Common myeloid progenitor, CD34-positive (primary cell): ENCODE data around the gene ZNF200.

Source experiments
- CTCF ChIA-PET: fragments of 350-600 bp; sonication (Branson Sonifier 250); formaldehyde crosslinking; loops from one replicate; lab custom pipeline; 2021; ENCODE audit warnings: antibody characterized with exemption; lab: Charles Lee
- POLR2A ChIA-PET: fragments of 350-600 bp; sonication (Branson Sonifier 250); formaldehyde crosslinking; loops from one replicate; lab custom pipeline; 2021; ENCODE audit warnings: antibody characterized with exemption; lab: Charles Lee
- DNase-seq, 3 donors: peaks; one replicate each; pipeline versions ENCODE4 v3.0.0 to v3.0.0-alpha.2; 2013
- H3K27ac ChIP-seq, 2 experiments: 1 replicate in 1 of 2; 2 replicates in 1 of 2; pipeline ENCODE4 v1.7.0; 2013; ENCODE audit warnings: inconsistent platforms in 2 of 2, low read length in 2 of 2, mild to moderate bottlenecking in 2 of 2, low read depth in 1 of 2, moderate library complexity in 1 of 2; ENCODE audit not compliant: severe bottlenecking in 2 of 2, insufficient read depth in 1 of 2, poor library complexity in 1 of 2
- H3K27me3 ChIP-seq, 5 experiments: replicated peaks in 2 of 5; 1 replicate in 3 of 5; 2 replicates in 2 of 5; pipeline versions ENCODE4 v1.6.1 to v1.7.0; 2013; ENCODE audit warnings: low read length in 4 of 5, mild to moderate bottlenecking in 2 of 5, moderate library complexity in 2 of 5, inconsistent platforms in 1 of 5; ENCODE audit not compliant: insufficient read depth in 5 of 5, control insufficient read depth in 4 of 5
- H3K36me3 ChIP-seq, 4 experiments: 1 replicate in 2 of 4; 2 replicates in 2 of 4; pipeline versions ENCODE4 v1.6.1 to v1.7.0; 2013; ENCODE audit warnings: low read length in 3 of 4, control low read depth in 1 of 4, mild to moderate bottlenecking in 1 of 4; ENCODE audit not compliant: control insufficient read depth in 4 of 4, insufficient read depth in 4 of 4
- H3K4me1 ChIP-seq, 4 experiments: 1 replicate in 3 of 4; 2 replicates in 1 of 4; pipeline versions ENCODE4 v1.6.1 to v1.7.1; 2013; ENCODE audit warnings: low read length in 3 of 4, mild to moderate bottlenecking in 3 of 4, control low read depth in 1 of 4, inconsistent platforms in 1 of 4, moderate library complexity in 1 of 4; ENCODE audit not compliant: control insufficient read depth in 4 of 4, insufficient read depth in 4 of 4; ENCODE audit errors: control extremely low read depth in 1 of 4
- H3K4me3 ChIP-seq, 7 experiments: 1 replicate in 4 of 7; 2 replicates in 3 of 7; pipeline versions ENCODE4 v1.5.1 to v1.7.0; 2013; ENCODE audit warnings: mild to moderate bottlenecking in 7 of 7, low read length in 6 of 7, moderate library complexity in 6 of 7, inconsistent platforms in 2 of 7, low read depth in 2 of 7, control low read depth in 1 of 7; ENCODE audit not compliant: insufficient read depth in 4 of 7, control insufficient read depth in 1 of 7; ENCODE audit errors: extremely low read depth in 1 of 7
- H3K9me3 ChIP-seq, 5 experiments: 1 replicate in 4 of 5; 2 replicates in 1 of 5; pipeline versions ENCODE4 v1.6.1 to v1.7.1; 2013; ENCODE audit warnings: low read length in 4 of 5, mild to moderate bottlenecking in 2 of 5, inconsistent platforms in 1 of 5, low read depth in 1 of 5, moderate library complexity in 1 of 5; ENCODE audit not compliant: control insufficient read depth in 4 of 5, insufficient read depth in 2 of 5; ENCODE audit errors: control extremely low read depth in 1 of 5
- WGBS: methylation state at CpG from one replicate; pipeline ENCODE4 v1.1.5; 2013; ENCODE audit not compliant: insufficient coverage; 5-methylcytosine and 5-hydroxymethylcytosine counted together

The ZNF200 gene

GRCh38 chr16:3180445-3180878 lies 54.5 kb downstream of the ZNF200 start:
- no peak overlapping the region for H3K4me3 ChIP-seq
- ChIA-PET CTCF (interaction anchor here (1.6 to 2.5 kb wide), 2 partner anchors 10 to 13 kb away, joined by 6 read pairs; no protein-coding TSS in a partner anchor), POLR2A (no interaction called here)
- no peak for DNase-seq
- no peak overlapping the region for H3K27ac ChIP-seq
- peaks cover 0 to 3% (median 0%) of the 10 kb centered on the region in 5 experiments for H3K9me3 ChIP-seq
- peaks cover 9 to 98% (median 43%) of the 10 kb centered on the region in 5 experiments for H3K27me3 ChIP-seq
- peaks cover 0 to 16% (median 15%) of the 10 kb centered on the region in 4 experiments for H3K4me1 ChIP-seq
- 16% methylated on average over 20 of the region's 21 CpGs for WGBS
- H3K36me3 ChIP-seq = no peaks in the 10 kb centered on the region

GRCh38 chr16:3179651-3180050 lies 55.3 kb downstream of the ZNF200 start:
- DNase-seq = no peak
- Histone ChIP-seq H3K4me1 (peaks cover 0 to 19% (median 18%) of the 10 kb centered on the region in 4 experiments), H3K27ac (no peak overlapping the region), H3K36me3 (no peaks in the 10 kb centered on the region), H3K9me3 (peaks cover 0 to 3% (median 0%) of the 10 kb centered on the region in 5 experiments), H3K4me3 (no peak overlapping the region), H3K27me3 (peaks cover 9 to 100% (median 48%) of the 10 kb centered on the region in 5 experiments)
- ChIA-PET POLR2A (no interaction called here), CTCF (interaction anchor here (1.0 to 2.5 kb wide), 3 partner anchors 9 to 22 kb away, joined by 3 to 6 read pairs (median 6); no protein-coding TSS in a partner anchor)
- 84% methylated on average over 6 of the region's 8 CpGs for WGBS

- CTCF ChIA-PET = interaction anchor here (1.2 kb wide), 2 partner anchors 25 to 45 kb away, joined by 3 read pairs; no protein-coding TSS in a partner anchor
These were observed 59.5 kb downstream of the ZNF200 start for GRCh38 chr16:3175157-3176093.

GRCh38 chr16:3174618-3175148 lies 60.3 kb downstream of the ZNF200 start:
- CTCF ChIA-PET = interaction anchor here (0.8 to 1.2 kb wide), 5 partner anchors 17 to 289 kb away, joined by 3 read pairs; no protein-coding TSS in a partner anchor
- peak overlapping the region in 2 of 7 experiments; percentile 6 to 9 for H3K4me3 ChIP-seq
- WGBS = 13% methylated on average over 19 of the region's 28 CpGs
- peaks cover 0 to 37% (median 33%) of the 10 kb centered on the region in 4 experiments for H3K4me1 ChIP-seq
- POLR2A ChIA-PET = no interaction called here
- DNase-seq = no peak
- peaks cover 5 to 98% (median 47%) of the 10 kb centered on the region in 5 experiments for H3K27me3 ChIP-seq
- no peak overlapping the region for H3K27ac ChIP-seq
- peaks cover 0 to 3% (median 0%) of the 10 kb centered on the region in 5 experiments for H3K9me3 ChIP-seq
- no peaks in the 10 kb centered on the region for H3K36me3 ChIP-seq

More at GRCh38 chr16:3175157-3176093, 59.5 kb downstream of the ZNF200 start:
- peak in 1 of 3 donors; percentile 33 for DNase-seq
- Histone ChIP-seq H3K9me3 (peaks cover 0 to 3% (median 0%) of the 10 kb centered on the region in 5 experiments), H3K36me3 (no peaks in the 10 kb centered on the region), H3K27me3 (peaks cover 5 to 98% (median 44%) of the 10 kb centered on the region in 5 experiments), H3K27ac (no peak overlapping the region), H3K4me3 (no peak overlapping the region), H3K4me1 (peaks cover 0 to 33% (median 31%) of the 10 kb centered on the region in 4 experiments)
- POLR2A ChIA-PET = no interaction called here
- 11% methylated on average over 37 of the region's 39 CpGs for WGBS

- POLR2A ChIA-PET = no interaction called here
- no peaks in the 10 kb centered on the region for H3K36me3 ChIP-seq
These were observed 60.9 kb downstream of the ZNF200 start for GRCh38 chr16:3173892-3174617.

More at GRCh38 chr16:3173892-3174617, 60.9 kb downstream of the ZNF200 start:
- 4% methylated on average over 17 of the region's 24 CpGs for WGBS
- H3K4me1 ChIP-seq = peaks cover 0 to 37% (median 33%) of the 10 kb centered on the region in 4 experiments
- no peak overlapping the region for H3K27ac ChIP-seq
- peaks cover 0 to 3% (median 0%) of the 10 kb centered on the region in 5 experiments for H3K9me3 ChIP-seq
- DNase-seq = peak in 2 of 3 donors; percentile 56 to 68
- CTCF ChIA-PET = interaction anchor here (0.8 to 1.5 kb wide), 5 partner anchors 11 to 289 kb away, joined by 3 to 4 read pairs (median 3); no protein-coding TSS in a partner anchor
- peak overlapping the region in 3 of 7 experiments; percentile 6 to 47 (median 9) for H3K4me3 ChIP-seq
- H3K27me3 ChIP-seq = peaks cover 5 to 98% (median 51%) of the 10 kb centered on the region in 5 experiments
